HG03342 (cell line): Measurements from ENCODE around the gene RSU1.

Experiments used
- ATAC-seq: cut with Tn5 transposase; IDR thresholded peaks from one replicate; pipeline ENCODE4 v1.9.1; 2021; ENCODE audit warnings: mild to moderate bottlenecking, moderate library complexity; ENCODE audit not compliant: unreplicated experiment

The RSU1 gene

DNA sequence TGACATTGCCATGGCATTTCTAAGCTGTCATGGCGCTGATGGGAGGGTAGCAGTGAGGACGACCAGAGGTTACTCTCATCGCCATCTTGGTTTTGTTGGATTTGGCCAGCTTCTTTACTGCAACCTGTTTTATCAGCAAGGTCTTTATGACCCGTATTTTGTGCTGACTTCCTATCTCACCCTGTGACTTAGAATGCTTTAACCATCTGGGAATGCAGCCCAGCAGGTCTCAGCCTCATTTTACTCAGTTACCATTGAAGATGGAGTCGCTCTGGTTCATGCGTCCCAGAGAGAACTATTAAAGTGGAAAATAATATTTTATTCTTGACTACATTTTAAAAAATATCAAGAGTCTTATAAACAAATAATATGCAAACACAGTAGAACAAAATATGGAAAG lies 131.7 kb downstream of the RSU1 start:
- ATAC-seq, result no peak

DNA sequence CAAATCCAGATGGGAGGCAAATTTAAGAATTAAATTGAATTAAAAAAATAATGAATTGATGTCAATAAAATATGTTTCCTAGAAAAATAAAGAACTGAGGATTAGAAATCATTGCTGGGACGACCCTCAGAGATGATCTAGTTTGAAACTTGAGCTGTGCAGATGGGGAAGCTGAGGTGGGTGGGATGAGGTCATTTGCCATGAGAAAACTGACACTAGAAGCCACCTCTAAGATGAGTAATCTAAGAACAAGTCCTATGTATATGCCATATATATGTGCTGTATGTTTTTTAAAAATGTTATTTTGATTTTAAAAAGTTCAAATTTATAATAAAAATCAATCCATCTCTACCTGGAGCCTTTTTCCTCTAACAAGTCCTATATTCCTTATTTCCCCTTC lies 135.7 kb downstream of the RSU1 start:
- ATAC-seq, result no peak

- ATAC-seq, result no peak
Observed at GRCh38 chr10:16679511-16679910, 137.7 kb downstream of the RSU1 start.

GRCh38 chr10:16675334-16675733 lies 141.9 kb downstream of the RSU1 start:
- no peak for ATAC-seq

GRCh38 chr10:16674147-16674703 lies 143.0 kb downstream of the RSU1 start:
- ATAC-seq, result no peak

DNA sequence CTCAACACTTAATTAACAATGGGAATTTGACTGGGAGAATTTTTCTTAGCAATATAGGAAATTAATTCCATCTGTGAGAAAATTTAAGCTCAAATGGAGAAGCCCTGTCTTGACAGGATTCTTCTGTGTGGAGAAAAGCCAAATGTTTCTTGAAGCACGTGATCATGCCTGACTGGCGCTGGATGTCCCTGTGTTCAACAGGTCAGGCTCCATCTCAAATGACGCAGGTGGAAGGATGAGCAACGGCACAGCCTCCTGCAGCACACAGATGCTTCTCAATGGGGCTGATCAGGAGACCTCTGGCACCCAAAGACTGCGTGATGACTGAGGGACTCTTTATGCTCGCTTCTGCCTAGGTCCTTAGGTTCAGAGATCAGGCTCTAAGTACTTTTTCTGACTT lies 143.8 kb downstream of the RSU1 start:
- ATAC-seq, result no peak

GRCh38 chr10:16663444-16663843 lies 153.8 kb downstream of the RSU1 start:
- no peak for ATAC-seq

DNA sequence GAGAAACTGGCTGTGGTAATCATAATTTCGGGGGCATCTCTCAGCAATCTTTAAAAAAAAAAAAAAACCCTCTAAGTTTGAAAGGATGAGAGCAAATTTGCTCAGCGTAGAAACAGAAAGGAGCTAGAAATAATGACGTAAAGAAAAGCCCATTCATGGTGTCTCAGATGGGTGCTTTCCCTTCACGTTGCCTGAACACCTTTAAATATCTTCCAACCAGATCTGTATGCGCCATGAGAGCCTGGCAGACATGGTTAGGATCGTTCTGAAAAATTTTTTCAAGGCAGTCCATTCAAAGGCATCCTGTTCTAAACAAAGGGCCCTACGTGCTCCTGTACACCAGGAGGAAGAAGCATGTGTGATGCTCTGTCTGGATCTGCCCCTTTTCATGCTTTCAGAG lies 154.3 kb downstream of the RSU1 start:
- ATAC-seq, result peak; percentile 57

DNA sequence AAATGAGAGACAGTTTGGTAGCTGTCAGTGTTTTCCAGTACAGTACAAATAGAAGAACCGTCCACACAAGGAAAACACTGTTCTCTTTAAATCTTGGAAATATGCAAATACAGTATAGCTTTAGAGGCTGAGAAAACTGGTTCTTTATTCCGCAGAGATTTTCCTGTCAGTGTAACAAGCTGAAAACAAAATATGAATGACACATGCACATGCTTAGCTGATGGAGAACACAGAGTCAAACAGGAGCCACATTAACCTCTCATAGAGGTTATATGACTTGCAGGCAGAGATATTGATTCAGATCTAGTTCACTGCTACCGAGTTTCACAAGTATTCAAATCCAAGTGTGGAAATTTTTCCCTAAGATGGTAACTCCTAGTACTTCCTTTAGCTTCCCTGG lies 160.3 kb downstream of the RSU1 start:
- no peak for ATAC-seq

DNA sequence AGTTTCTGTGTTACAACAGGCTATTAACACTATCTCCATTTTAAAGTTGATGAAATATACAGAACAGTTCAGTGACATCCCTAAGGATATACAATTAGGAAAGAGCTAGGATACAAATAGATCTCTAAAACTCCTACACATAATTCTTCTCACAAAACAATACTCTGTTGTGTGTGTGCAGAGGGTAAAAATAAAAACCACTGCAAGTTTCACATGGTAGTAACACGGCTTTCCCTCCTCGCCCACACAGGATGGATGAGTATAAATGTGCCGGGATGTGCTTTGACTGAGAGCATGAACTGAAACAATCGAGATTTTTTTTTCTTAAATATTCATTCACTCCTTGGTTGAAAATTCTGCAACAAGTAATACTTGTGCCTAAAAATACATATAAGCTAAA lies 164.0 kb downstream of the RSU1 start:
- ATAC-seq, result no peak

DNA sequence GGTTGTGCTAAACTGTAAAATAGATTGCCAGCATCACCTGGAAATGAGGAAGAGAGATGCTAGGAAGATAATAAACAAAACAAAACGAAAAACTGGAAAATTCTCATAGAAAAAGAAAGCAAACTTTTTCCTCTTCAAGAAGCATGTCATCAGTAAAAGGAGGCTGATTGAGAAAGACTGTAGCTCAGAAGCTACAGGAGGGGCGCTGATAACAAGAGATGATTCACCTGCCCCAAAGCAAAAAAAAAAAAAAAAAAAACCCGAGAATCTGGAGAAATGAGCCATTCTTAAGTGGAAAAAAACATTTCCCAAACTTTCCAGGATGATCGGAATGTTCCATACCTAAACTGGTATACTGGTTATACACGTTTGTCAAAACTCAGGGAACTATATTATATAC lies 165.1 kb downstream of the RSU1 start:
- ATAC-seq, result no peak

DNA sequence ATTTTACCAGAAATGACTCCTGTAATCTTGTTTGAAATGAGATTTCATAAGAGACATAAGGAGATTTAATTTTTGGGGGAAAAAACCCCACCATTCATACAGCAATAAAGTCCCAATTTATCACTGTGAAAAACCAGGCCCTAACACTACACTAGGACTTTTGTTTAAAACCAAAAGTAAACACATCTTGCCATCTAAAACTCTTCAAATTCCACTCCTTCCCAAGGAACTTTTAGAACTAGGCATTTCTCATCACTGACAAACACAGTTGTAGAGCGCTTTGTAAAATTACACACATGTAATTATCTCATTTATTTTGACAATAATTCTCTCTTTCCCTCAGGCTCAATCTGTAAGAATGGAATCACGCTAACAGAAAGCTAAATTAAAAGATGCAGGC lies 167.5 kb downstream of the RSU1 start:
- no peak for ATAC-seq

- no peak for ATAC-seq
Observed at GRCh38 chr10:16648366-16648765, 168.9 kb downstream of the RSU1 start.

- ATAC-seq, result no peak
Observed at GRCh38 chr10:16646181-16647059, 170.8 kb downstream of the RSU1 start.

DNA sequence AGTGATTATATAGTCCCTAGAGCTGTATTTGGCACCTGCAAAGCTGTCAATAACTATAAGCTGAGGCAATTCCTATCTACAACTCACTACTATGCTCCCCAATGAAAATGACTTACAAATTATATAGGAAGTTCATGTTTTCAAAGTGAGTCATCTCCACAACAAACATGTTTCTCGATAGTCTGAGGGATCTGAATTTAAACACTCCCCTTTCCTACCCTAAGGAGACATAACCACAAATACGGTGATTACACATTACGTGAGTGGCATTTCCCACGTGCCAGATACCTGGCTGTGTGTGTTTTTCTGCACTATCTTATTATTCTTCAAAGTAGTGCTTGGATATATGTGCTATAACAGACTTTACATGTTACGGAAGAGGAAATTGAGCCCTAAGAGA lies 173.1 kb downstream of the RSU1 start:
- no peak for ATAC-seq

DNA sequence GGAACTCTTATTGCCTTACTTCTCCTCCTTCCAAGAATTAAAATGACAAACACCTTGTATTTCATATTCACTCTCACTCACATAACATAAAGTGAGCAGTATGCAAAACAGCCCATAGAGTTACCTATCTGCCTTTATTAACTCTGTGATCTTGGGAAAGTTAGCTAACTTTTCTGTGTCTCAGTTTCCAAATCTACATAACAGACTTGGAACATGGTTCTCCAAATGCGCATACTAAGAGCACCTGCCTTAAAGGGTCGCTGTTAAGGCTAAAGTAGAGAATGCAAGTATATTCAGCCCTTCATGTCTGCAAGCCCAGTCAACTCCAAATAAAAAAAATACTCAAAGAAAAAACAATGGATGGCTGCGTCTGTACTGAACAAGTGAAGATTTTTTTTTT lies 173.7 kb downstream of the RSU1 start:
- no peak for ATAC-seq

- ATAC-seq, result no peak
Observed at GRCh38 chr10:16640153-16640552, 177.1 kb downstream of the RSU1 start.

- no peak for ATAC-seq
Observed at GRCh38 chr10:16639471-16639870, 177.8 kb downstream of the RSU1 start.

- no peak for ATAC-seq
Observed at GRCh38 chr10:16632996-16633395, 184.2 kb downstream of the RSU1 start.

DNA sequence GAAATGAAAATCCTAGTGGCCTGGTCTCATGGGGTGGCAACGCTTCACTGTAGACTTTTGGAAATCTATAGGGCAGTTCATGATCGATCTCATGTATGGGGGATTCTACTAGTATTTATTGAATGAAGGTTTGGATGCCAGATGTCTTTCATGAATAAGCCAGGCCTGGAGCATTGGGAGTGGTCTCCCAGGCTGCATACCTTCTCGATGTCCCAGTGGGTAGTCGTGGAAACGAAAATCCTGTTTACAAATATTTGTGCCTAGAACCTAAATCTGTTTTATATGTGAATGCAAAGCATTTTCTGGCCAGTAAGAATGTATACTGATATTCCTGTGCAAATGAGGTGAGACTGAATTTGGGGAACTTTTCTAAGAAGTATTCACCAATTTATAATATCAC lies 190.5 kb downstream of the RSU1 start:
- no peak for ATAC-seq

- ATAC-seq, result no peak
Observed at GRCh38 chr10:16612981-16613355, 204.3 kb downstream of the RSU1 start.

DNA sequence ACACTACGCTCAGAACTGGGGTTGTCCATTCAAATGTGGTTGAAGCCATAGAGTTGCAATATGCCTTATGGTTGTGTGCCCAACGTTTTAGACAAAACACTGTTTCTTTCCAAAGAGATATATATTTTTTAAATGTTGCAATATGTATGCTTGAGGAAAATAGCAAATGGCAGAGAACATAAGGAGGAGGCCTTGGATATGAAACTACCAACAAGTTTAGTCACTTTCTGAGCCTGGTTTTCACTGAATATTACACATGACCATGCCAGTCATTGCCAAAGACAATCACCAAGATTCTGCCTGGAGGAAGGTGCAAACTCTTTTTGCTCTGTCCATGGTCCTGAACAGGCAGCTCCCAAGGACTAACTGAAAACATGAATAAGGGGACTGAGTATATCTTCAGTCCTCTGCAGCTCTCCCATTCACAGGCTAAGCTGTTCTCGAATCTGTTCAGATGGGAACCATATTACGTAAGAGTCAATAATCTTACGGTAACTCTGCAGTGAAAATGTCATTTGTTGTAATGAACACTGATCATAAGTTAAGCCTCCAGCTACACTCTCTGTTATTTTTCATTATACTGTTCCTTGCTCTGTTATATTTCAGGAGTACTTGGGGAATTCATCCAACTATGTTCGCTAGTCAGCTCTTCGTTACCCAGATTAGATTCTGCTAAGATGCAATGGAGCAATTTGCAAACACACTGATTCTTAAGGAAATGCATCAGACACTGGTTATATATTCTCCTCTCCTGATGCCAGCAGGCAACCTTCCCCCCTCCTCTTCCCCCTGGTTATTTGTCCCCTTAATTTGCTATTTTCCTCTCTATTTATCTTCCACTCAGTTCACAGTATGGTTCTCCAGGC lies 204.9 kb downstream of the RSU1 start:
- no peak for ATAC-seq
